Skin of body (tissue), 2 donors: ENCODE measurements around the gene SHISAL2A. TPM values are rescaled to one million over a fixed set of nuclear protein-coding genes. Genes with fewer than 3 reads are reported as not detected.

Experiments
- DNase-seq: peaks from one replicate; lab custom pipeline; 2025; lab: John Stamatoyannopoulos, UW
- total RNA-seq: library from RNA; depleted of rRNA; stranded (reverse); fragments of >200 nt; gene quantifications from one replicate; pipeline ENCODE4 v1.2.3, GENCODE V29; 2014

The SHISAL2A gene
- total RNA-seq, result 0.49 TPM

- DNase-seq, result no peak
These were observed at the start of gene SHISAL2A for GRCh38 chr1:52632732-52633290. SHISAL2A (plus strand) TSS chr1:52633168; CDS start chr1:52633494, 326 bp downstream.

DNA sequence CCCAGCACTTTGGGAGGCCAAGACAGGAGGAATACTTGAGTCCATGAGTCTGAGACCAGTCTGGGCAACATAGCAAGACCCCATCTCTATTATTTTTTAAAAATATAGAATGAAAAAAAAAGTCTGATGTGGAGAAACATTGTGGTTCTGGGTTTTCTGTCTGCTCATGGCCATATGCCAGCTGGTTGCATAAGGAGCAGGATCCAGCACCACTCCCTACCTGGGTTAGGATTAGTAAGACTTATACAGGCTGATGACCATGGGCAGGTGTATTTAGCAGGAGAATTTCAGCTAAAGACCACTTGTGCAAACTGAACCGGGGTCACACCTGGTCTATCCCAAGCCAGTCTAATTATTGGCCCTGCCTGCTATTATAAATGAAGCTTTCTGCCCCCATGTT, 47.5 kb upstream of the SHISAL2A start:
- no peak for DNase-seq

GRCh38 chr1:52588027-52588426, 44.9 kb upstream of the SHISAL2A start:
- no peak for DNase-seq

DNA sequence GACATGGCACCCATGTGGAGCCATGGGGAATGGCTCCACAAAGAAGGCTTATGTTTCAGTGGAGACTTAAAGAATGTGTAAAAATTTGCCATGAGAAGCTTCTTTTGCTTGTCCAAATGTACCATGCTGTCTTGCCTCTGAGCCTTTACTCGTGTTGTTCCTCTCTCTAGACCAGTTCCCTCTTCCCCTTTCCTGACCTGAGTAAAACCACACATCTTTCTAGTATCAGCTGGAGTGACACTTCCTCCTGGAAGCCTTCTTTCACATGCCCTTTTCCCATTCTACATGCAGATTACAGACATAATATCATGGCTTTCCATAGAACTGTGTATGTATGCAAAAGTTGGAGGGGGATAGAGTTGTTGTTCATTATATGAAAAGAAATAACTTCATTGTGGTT, 44.4 kb upstream of the SHISAL2A start:
- DNase-seq, result no peak

GRCh38 chr1:52590266-52590665, 42.7 kb upstream of the SHISAL2A start:
- DNase-seq, result no peak

DNA sequence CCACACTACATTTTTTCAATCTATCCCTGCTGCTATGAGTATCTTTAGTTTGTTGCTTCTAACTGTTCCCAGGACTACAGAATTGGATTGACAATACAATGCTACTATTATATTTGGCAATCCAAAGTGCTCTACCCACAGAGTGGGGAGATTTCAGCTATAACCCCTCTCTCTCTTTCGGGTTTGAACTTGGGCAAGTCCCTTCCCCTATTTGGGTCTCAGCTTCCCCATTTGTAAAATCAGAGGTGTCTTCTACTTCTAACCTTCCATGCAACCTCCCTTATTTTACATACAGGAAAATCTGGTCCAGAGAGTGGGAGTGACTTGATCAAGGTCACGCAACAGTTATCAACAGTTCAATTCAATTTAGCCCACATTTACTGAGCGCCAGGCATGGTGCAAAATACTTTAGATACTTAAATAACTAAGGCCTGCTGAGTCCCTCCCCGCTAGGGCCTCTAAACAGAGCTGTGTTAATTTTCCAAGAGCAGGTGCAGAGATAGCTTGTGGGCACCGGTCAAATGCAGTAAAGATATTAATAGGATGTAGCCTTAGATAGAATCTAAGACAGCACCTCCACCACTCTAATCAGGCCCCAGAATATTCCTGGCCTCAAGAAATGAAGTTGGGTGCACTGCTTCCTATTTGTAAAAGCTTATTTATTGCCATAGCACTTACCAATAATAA, 40.2 kb upstream of the SHISAL2A start:
- DNase-seq, result no peak

GRCh38 chr1:52593495-52593894, 39.5 kb upstream of the SHISAL2A start:
- DNase-seq, result no peak

DNA sequence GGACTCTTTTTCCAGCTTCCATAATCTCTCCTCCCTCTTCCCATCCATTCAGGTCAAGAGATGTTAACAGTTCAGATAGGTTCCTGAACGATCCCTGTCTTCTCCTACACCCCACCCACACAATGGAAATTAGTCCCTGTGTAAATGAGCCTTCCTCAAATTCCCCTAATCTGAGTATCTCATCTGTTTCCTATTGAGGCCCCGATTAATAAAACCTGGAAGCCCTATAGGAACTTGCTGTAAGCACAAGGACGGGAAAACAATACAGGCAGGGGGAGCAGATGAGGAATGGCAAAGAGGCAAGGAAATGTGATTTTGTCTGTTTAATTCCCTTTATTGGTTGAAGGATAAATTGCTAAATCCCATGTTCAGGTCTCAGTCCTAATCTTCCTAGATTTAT, 37.9 kb upstream of the SHISAL2A start:
- DNase-seq, result peak; percentile 12

DNA sequence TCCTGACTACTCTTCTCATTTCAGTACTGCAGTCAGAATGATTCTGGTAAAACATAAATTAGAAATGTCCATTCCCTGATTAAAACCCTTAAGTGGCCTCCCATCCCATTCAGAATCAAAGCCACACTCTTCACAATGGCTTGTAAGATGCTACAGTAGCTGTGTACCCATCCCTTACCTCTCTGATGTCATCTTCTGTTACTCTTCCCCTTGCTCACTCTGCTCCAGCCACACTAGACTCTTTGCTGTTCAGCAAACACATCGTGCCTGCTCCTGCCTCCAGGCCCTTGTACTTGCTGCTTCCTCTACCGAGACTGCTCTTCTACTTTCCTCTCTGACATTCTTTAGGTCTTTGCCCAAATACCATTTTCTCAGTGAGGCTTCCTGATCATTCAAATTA, 35.1 kb upstream of the SHISAL2A start:
- no peak for DNase-seq

GRCh38 chr1:52598729-52599128, 34.2 kb upstream of the SHISAL2A start:
- DNase-seq, result no peak

DNA sequence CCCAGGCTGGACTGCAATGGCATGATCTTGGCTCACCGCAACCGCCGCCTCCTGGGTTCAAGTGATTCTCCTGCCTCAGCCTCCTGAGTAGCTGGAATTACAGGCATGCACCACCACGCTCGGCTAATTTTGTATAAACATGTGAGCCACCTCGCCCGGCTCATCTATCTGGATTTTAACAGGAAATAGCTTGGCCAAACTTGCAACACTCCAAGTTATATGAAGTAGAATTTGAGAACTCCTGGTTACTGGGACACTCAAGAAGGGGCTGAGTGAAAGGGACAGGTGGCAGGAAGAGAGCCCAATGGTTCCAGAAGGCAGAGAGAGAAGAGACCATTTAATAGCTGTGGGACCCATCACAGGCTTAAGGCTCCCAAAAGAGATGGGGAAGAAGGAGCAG, 33.7 kb upstream of the SHISAL2A start:
- no peak for DNase-seq

- no peak for DNase-seq
These were observed 32.3 kb upstream of the SHISAL2A start for GRCh38 chr1:52600533-52601179.

GRCh38 chr1:52601519-52601918, 31.4 kb upstream of the SHISAL2A start:
- no peak for DNase-seq

DNA sequence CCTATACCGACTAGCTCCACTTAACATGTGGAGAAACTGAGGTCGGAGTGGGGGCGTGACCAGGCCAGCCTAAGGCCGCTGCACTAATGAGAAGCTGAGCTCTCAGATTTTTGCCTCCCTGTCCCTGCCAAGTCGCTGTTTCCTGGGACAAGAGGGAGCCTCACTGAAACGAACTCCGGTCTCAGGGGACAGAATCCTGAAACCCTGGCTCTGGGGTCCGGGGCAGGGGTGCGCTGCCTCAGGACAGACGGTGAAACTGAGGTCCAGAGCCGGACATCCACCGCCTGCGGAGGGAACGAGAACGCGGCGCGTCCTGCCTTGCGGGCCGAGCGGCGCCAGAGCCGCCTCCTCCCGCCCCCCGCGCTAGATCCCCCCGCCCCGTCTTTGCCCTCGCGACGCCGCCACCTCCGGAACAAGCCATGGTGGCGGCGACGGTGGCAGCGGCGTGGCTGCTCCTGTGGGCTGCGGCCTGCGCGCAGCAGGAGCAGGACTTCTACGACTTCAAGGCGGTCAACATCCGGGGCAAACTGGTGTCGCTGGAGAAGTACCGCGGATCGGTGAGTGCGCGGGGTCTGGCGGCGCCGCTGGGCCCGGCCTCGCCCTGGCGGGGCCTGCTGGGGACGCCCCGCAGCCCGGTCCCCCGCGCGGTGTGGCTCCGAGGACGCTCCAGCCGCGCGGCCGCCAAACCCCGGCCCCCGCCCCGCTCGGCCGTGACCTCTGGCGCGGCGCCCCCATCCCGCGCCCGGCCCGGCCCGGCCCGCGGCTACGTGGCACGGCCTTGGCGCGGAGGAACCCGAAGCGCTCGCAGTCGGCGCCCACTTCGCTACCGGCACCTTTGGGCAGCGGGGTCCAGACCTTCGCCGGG, 30.7 kb upstream of the SHISAL2A start, which contains the start of gene GPX7:
TSS of gene GPX7 (plus strand) at position 381 of the 865 bp plus-strand sequence. CDS start at position 420, 39 bp downstream.
- peak; percentile 12 for DNase-seq

GRCh38 chr1:52602856-52603600, 29.9 kb upstream of the SHISAL2A start:
- DNase-seq, result no peak

- no peak for DNase-seq
These were observed 29.3 kb upstream of the SHISAL2A start for GRCh38 chr1:52603630-52604029.

DNA sequence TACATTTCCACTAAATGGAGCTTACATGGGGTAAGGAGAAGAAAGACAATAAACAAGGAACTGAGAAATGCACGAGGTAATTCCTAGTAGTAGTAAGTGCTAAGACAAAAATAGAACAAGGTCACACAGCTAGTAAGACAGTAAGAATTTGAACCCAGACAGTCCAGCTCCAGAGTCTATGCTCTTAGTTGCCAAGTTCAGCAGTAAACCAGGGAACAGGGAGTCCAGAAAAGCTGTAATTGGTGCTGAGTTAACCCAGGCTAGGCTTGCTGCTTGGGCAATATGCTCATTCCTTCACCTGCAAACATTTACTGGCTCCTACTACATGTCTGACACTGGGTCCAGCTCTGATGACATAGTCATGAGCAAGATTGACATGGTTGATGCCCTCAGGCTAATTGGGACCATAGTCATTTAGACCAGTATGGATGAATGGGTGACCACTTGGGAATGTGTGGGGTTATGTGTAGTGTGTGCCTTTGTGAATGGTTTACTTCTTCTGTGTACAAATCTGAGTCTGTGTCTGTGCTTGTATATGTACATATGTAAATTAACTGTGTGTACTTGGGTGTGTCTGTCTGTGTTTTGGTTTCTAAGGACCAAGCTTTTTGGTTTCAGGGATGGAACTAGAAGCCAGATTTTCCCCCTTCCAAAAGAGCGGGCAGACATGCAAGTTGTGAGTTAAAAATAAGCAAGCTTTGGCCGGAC, 28.8 kb upstream of the SHISAL2A start:
- peak; percentile 2 for DNase-seq

- no peak for DNase-seq
These were observed 19.2 kb upstream of the SHISAL2A start for GRCh38 chr1:52613636-52614373.

- no peak for DNase-seq
These were observed 18.3 kb upstream of the SHISAL2A start for GRCh38 chr1:52614671-52615070.
